ENCODE results near the gene TMEM63A. TPM values are rescaled to one million over a fixed set of nuclear protein-coding genes. Genes with fewer than 3 reads are reported as not detected.

TMEM63A gene
- total RNA-seq, 2 donors from 2014 or later, result 141 to 192 TPM

DNA sequence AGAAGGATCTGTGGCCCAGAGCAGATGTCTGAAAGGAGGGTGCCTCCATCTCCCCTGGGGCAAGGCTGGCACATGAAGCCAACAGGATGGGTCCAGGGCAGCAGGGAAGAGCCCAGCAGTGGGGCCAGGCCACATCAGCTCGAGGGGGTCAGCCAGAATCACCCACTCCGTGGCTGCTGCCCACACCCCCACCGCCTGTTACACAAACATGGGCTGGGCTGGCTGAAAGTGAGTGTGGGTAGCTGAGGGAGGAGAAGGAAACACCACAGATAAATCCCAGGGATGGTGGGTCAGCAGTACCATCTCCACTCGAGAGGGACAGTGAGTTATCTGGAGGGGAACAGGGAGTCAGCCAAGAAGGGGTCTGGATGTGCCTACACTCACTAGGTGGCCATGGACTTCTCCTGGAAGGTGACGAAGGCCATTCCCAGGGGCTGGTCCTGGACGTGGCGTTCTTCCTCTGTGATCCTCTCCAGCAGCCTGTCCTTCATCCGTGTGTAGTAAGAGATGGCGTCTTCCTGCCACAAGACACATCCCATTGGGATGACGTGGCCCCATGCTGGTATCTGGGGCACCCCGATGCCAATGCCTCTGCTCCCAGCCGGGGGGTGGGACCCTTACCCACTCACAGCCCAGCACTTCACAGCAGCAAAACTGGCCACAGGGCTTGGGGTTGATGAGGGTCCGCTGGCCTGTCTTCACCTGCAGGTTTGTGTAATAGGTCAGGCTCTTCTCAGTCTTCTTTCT is 20.2 kb downstream of the TMEM63A start:
- no peak overlapping the region for H3K4me3 ChIP-seq
- intact Hi-C loops (cut with DNase I), result no loop called here
- H3K27ac ChIP-seq, result no peak overlapping the region
- DNase-seq (ENCODE audit: low spot score), result no peak
- H3K36me3 ChIP-seq, result peaks cover 17 to 28% of the 10 kb centered on the region in 2 donors
- no peaks in the 10 kb centered on the region for H3K9me3 ChIP-seq
- no peaks in the 10 kb centered on the region for H3K27me3 ChIP-seq (replicated peaks; ENCODE audit: insufficient read depth)
- TF ChIP-seq, protein P1, sequence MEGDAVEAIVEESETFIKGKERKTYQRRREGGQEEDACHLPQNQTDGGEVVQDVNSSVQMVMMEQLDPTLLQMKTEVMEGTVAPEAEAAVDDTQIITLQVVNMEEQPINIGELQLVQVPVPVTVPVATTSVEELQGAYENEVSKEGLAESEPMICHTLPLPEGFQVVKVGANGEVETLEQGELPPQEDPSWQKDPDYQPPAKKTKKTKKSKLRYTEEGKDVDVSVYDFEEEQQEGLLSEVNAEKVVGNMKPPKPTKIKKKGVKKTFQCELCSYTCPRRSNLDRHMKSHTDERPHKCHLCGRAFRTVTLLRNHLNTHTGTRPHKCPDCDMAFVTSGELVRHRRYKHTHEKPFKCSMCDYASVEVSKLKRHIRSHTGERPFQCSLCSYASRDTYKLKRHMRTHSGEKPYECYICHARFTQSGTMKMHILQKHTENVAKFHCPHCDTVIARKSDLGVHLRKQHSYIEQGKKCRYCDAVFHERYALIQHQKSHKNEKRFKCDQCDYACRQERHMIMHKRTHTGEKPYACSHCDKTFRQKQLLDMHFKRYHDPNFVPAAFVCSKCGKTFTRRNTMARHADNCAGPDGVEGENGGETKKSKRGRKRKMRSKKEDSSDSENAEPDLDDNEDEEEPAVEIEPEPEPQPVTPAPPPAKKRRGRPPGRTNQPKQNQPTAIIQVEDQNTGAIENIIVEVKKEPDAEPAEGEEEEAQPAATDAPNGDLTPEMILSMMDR (IDR thresholded peaks at IDR 0.05), result no peak
- no peak for TF ChIP-seq POLR2AphosphoS5 (IDR thresholded peaks at IDR 0.05)
- TF ChIP-seq POLR2A (IDR thresholded peaks at IDR 0.05), result no peak
- WGBS, result 87% methylated on average over 13 of the region's 13 CpGs
- no peaks in the 10 kb centered on the region for H3K4me1 ChIP-seq (replicated peaks)

DNA sequence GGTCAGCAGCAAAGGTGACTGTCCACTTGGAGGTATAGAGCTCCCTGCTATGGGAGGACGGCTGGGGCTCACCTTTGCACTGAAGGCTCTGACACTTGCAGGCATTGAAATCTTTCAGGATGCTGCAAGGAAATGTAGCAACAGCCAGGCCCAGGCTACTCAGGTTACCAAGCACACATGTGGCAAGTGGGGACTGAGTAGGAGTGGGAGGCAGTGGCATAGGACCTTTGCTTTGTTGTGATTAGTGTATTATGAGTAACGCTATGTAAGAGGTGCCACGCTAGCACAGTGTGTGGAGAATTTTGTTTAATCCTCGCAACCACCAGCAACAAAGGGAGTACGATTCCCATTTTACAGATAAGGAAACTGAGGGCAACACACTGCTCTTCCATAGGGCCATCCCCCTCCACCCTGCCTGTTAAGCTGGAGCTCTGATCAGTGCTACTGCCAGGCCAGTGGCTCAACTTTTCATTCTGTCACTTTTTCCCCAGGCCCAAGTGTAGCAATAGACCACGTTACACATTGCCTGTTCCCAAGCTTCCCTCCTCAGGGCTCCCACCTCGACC is 21.2 kb downstream of the TMEM63A start:
- Histone ChIP-seq H3K9me3 (no peaks in the 10 kb centered on the region), H3K36me3 (peaks cover 17 to 27% of the 10 kb centered on the region in 2 donors), H3K27ac (no peak overlapping the region), H3K4me1 (replicated peaks) (no peaks in the 10 kb centered on the region), H3K27me3 (replicated peaks; ENCODE audit: insufficient read depth) (no peaks in the 10 kb centered on the region), H3K4me3 (no peak overlapping the region)
- TF ChIP-seq, protein P1 (IDR thresholded peaks at IDR 0.05), result no peak
- no peak for TF ChIP-seq POLR2AphosphoS5 (IDR thresholded peaks at IDR 0.05)
- no peak for TF ChIP-seq POLR2A (IDR thresholded peaks at IDR 0.05)
- 90% methylated on average over 6 of the region's 7 CpGs for WGBS
- no peak for DNase-seq (ENCODE audit: low spot score)
- intact Hi-C loops (cut with DNase I), result no loop called here

DNA sequence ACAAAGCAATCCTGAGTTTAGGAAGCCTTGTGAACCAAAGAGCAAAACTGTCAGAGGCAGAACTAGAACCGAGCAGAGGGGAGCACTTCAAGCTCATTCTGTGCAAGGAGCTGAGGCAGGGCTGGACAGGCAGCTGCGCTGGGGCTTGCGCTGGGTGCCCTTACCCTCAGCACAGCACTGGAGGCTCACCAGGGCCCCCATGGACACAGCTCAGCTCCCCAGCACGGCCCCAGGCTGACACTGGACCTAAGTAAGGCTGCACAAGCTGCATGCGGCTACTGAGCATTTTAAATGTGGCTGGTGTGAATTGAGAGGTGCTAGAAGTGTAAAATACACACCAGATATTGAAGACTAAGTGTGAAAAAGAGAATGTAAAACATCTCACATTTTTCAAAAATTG is 22.1 kb downstream of the TMEM63A start:
- TF ChIP-seq POLR2AphosphoS5 (IDR thresholded peaks at IDR 0.05) (no peak), POLR2A (IDR thresholded peaks at IDR 0.05) (no peak)
- TF ChIP-seq, protein P1 (IDR thresholded peaks at IDR 0.05), result no peak
- WGBS, result 96% methylated on average over 5 of the region's 5 CpGs
- DNase-seq (ENCODE audit: low spot score), result no peak
- no peaks in the 10 kb centered on the region for H3K9me3 ChIP-seq
- intact Hi-C loops (cut with DNase I), result no loop called here
- H3K36me3 ChIP-seq, result peaks cover 17 to 23% of the 10 kb centered on the region in 2 donors
- no peak overlapping the region for H3K4me3 ChIP-seq
- no peak overlapping the region for H3K27ac ChIP-seq
- no peaks in the 10 kb centered on the region for H3K4me1 ChIP-seq (replicated peaks)
- no peaks in the 10 kb centered on the region for H3K27me3 ChIP-seq (replicated peaks; ENCODE audit: insufficient read depth)

DNA sequence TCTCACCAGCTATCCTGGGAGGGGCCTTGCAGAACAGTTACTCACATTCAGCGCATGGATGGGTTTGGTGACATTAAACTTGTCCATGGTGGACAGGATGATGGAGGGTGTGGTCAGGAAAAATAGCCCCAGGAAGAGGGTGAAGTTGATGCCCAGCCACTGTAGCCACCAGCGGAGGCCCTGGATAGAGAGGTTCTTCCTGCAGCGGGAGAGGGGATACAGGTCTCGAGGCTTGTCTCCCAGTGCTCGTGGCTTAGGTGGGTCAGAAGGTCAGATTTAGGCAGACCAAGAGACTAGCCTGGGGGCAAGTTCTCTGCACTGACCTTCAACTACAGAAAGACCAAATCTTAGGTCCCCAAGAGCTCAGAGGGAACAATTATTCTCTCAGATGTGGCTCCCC is 23.0 kb downstream of the TMEM63A start:
- no peaks in the 10 kb centered on the region for H3K27me3 ChIP-seq (replicated peaks; ENCODE audit: insufficient read depth)
- H3K9me3 ChIP-seq, result no peaks in the 10 kb centered on the region
- H3K36me3 ChIP-seq, result peaks cover 17 to 19% of the 10 kb centered on the region in 2 donors
- H3K4me1 ChIP-seq (replicated peaks), result no peaks in the 10 kb centered on the region
- intact Hi-C loops (cut with DNase I), result no loop called here
- DNase-seq (ENCODE audit: low spot score), result no peak
- H3K27ac ChIP-seq, result no peak overlapping the region
- TF ChIP-seq POLR2A (IDR thresholded peaks at IDR 0.05), result no peak
- TF ChIP-seq, protein P1 (IDR thresholded peaks at IDR 0.05), result no peak
- no peak for TF ChIP-seq POLR2AphosphoS5 (IDR thresholded peaks at IDR 0.05)
- no peak overlapping the region for H3K4me3 ChIP-seq
- 95% methylated on average over 5 of the region's 5 CpGs for WGBS

DNA sequence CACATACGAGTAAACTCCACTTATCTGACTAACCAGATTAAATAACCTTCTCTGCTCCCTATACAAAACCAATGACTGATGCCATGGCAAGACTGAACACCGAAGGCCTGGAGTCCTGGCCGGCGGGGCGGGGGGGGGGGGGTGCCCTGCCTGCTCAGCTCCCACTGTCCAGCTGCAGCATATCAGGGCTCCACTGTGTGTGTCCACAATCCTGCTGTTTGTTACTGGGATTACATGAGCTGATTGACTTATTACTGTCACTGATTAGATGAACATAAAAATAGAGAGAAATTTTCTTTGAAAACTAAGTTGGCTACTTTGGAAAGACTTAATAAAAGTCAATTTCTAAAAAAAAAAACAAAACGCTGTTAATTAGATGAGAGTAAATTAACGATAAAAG is 24.9 kb downstream of the TMEM63A start:
- 40% methylated on average over 7 of the region's 7 CpGs for WGBS
- intact Hi-C loops (cut with DNase I), result no loop called here
- no peak for TF ChIP-seq POLR2AphosphoS5 (IDR thresholded peaks at IDR 0.05)
- TF ChIP-seq, protein P1 (IDR thresholded peaks at IDR 0.05), result no peak
- no peak for TF ChIP-seq POLR2A (IDR thresholded peaks at IDR 0.05)
- DNase-seq (ENCODE audit: low spot score), result no peak
- H3K4me3 ChIP-seq, result no peak overlapping the region
- no peaks in the 10 kb centered on the region for H3K27me3 ChIP-seq (replicated peaks; ENCODE audit: insufficient read depth)
- H3K9me3 ChIP-seq, result no peaks in the 10 kb centered on the region
- no peak overlapping the region for H3K27ac ChIP-seq
- H3K36me3 ChIP-seq, result peaks cover 14 to 15% of the 10 kb centered on the region in 2 donors
- H3K4me1 ChIP-seq (replicated peaks), result no peaks in the 10 kb centered on the region
